Activated naive CD4-positive, alpha-beta T cell treated with anti-CD3 and anti-CD28 coated beads, Interleukin-2, amount 50 U/mL, for 24 hours (primary cell): Measurements from ENCODE around the gene DARS1.
A peak's percentile ranks its signal among the peaks of the same experiment; 100 is the strongest.

Experiments
- H3K27ac Mint-ChIP-seq: one replicate; pipeline ENCODE4 v1.8.0; 2021; ENCODE audit warnings: mild to moderate bottlenecking, mixed read lengths
- H3K27me3 Mint-ChIP-seq: one replicate; pipeline ENCODE4 v1.8.0; 2021; ENCODE audit warnings: mixed read lengths
- H3K36me3 Mint-ChIP-seq: one replicate; pipeline ENCODE4 v1.8.0; 2021; ENCODE audit warnings: mixed read lengths
- H3K4me1 Mint-ChIP-seq: one replicate; pipeline ENCODE4 v1.8.0; 2021; ENCODE audit warnings: mixed read lengths
- H3K4me3 Mint-ChIP-seq: one replicate; pipeline ENCODE4 v1.8.0; 2021; ENCODE audit warnings: mild to moderate bottlenecking, mixed read lengths
- H3K9me3 Mint-ChIP-seq: one replicate; pipeline ENCODE4 v1.8.0; 2021; ENCODE audit warnings: mixed read lengths

Gene DARS1

DNA sequence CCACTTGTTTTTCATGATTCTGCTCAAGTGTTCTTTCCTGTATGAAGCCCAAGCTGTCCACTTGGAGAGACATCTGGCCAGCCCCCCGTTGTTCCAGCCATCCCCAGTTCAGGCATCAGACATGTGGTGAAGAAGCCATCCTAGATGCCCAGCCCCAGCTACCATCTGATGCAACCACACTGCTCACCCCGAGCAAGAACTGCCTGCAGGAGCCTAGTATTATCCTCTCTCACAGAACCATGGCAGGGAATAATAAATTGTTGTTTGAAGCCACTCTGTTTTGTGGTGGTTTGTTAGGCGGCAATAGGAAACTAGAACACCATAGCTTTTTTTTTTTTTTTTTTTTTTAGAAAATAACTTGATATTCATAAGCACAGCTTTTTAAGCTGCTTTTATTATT lies 19.5 kb upstream of the DARS1 start:
- Mint-ChIP-seq H3K27ac (no peak overlapping the region), H3K27me3 (no peaks in the 10 kb centered on the region), H3K4me1 (peaks cover 33% of the 10 kb centered on the region), H3K4me3 (no peak overlapping the region), H3K36me3 (peaks cover 7% of the 10 kb centered on the region), H3K9me3 (no peaks in the 10 kb centered on the region)

DNA sequence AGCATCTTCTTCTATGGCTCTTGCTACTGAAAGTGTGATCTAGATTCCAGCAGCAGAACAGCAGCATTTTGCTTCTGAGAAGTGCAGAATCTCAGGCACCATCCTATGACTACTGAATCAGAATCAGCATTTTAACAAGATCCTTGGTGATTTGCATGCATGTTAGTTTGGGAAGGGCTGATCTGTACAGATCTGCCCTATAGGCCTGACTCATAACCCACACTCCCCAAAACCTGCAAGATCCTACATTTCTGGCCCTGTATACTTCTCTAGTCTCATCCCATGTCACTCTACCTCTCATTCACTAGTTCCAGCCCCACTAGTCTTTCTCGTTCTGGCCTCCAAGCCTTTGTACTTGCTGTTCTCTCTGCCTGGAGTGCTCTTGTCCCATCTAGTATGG lies 15.7 kb upstream of the DARS1 start:
- Mint-ChIP-seq H3K36me3 (peaks cover 7% of the 10 kb centered on the region), H3K4me3 (no peak overlapping the region), H3K4me1 (peaks cover 21% of the 10 kb centered on the region), H3K27me3 (no peaks in the 10 kb centered on the region), H3K27ac (no peak overlapping the region), H3K9me3 (no peaks in the 10 kb centered on the region)

- H3K27ac Mint-ChIP-seq = no peak overlapping the region
- H3K36me3 Mint-ChIP-seq = peaks cover 7% of the 10 kb centered on the region
- no peak overlapping the region for H3K4me3 Mint-ChIP-seq
- H3K27me3 Mint-ChIP-seq = no peaks in the 10 kb centered on the region
- no peaks in the 10 kb centered on the region for H3K9me3 Mint-ChIP-seq
- H3K4me1 Mint-ChIP-seq = peaks cover 17% of the 10 kb centered on the region
Measured at GRCh38 chr2:136000502-136000901, 15.1 kb upstream of the DARS1 start.

DNA sequence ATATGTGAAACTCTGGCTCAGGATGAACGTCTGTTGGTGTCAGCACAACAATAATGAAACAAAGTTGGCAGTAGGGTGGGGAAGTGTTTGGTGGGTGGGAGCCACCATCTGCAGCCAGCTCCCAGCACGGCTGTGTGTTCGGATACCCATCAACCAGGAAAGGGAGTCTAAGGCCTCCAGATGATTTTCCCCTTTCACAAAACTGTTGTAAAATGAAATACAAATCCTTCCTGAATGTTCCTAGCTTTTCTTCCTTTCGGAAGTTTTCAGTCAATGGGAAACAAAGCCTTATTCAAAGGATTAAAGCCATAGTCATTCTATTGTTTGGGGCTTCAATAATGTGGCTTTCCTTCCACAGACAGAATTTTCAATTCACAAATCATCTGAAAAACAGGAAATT lies 14.5 kb upstream of the DARS1 start:
- Mint-ChIP-seq H3K4me3 (no peak overlapping the region), H3K9me3 (no peaks in the 10 kb centered on the region), H3K4me1 (peaks cover 17% of the 10 kb centered on the region), H3K36me3 (peaks cover 6% of the 10 kb centered on the region), H3K27ac (no peak overlapping the region), H3K27me3 (no peaks in the 10 kb centered on the region)

- peaks cover 3% of the 10 kb centered on the region for H3K36me3 Mint-ChIP-seq
- no peak overlapping the region for H3K27ac Mint-ChIP-seq
- peaks cover 24% of the 10 kb centered on the region for H3K4me1 Mint-ChIP-seq
- H3K27me3 Mint-ChIP-seq = no peaks in the 10 kb centered on the region
- no peaks in the 10 kb centered on the region for H3K9me3 Mint-ChIP-seq
- H3K4me3 Mint-ChIP-seq = no peak overlapping the region
Measured at GRCh38 chr2:135998879-135999278, 13.5 kb upstream of the DARS1 start.

DNA sequence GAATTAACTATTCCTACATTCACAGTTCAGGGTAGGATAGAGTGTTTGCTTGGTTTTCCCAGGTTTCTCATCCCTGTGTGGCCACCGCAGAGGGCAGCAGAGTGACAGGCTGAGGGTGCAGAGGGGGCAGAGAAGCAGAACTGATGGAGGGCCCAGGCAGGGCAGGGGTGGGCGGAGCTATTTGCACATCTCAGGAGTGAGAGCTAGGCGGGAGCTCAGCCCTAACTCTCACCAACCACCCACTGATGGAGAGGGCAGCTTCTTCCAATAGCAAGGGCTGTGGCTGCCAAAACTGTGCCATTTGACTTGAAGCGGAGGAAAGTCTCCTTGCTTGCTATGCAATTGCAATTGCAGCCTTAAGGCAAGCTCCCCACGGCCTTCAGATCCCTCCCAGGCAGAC lies 12.0 kb upstream of the DARS1 start:
- Mint-ChIP-seq H3K27me3 (no peaks in the 10 kb centered on the region), H3K9me3 (no peaks in the 10 kb centered on the region), H3K36me3 (peaks cover 1% of the 10 kb centered on the region), H3K4me3 (no peak overlapping the region), H3K4me1 (peaks cover 26% of the 10 kb centered on the region), H3K27ac (no peak overlapping the region)

DNA sequence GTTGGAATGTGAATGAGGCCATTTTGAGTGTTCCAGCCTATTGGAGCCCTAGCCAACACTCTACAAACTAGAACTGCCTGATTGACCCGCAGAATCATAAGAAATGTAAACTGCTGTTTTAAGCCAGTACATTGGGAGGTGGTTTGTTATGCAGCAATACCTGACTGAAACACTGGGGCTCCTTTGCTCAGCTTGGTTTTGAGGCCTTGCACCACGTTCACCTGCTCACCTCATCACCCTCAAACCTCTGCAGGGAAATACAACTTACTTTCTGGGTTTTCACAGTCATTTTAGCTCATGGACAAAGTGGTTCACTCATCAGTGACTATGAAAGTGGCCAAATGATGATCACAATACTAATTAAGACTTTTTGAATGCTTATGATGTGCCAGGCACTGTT lies 10.9 kb upstream of the DARS1 start:
- no peaks in the 10 kb centered on the region for H3K27me3 Mint-ChIP-seq
- no peaks in the 10 kb centered on the region for H3K9me3 Mint-ChIP-seq
- no peaks in the 10 kb centered on the region for H3K36me3 Mint-ChIP-seq
- H3K4me1 Mint-ChIP-seq = peaks cover 30% of the 10 kb centered on the region
- H3K4me3 Mint-ChIP-seq = no peak overlapping the region
- no peak overlapping the region for H3K27ac Mint-ChIP-seq

- peaks cover 4% of the 10 kb centered on the region for H3K36me3 Mint-ChIP-seq
- no peak overlapping the region for H3K4me3 Mint-ChIP-seq
- no peak overlapping the region for H3K27ac Mint-ChIP-seq
- peaks cover 26% of the 10 kb centered on the region for H3K4me1 Mint-ChIP-seq
- no peaks in the 10 kb centered on the region for H3K9me3 Mint-ChIP-seq
- H3K27me3 Mint-ChIP-seq = no peaks in the 10 kb centered on the region
Measured at GRCh38 chr2:135994281-135994680, 8.9 kb upstream of the DARS1 start.

DNA sequence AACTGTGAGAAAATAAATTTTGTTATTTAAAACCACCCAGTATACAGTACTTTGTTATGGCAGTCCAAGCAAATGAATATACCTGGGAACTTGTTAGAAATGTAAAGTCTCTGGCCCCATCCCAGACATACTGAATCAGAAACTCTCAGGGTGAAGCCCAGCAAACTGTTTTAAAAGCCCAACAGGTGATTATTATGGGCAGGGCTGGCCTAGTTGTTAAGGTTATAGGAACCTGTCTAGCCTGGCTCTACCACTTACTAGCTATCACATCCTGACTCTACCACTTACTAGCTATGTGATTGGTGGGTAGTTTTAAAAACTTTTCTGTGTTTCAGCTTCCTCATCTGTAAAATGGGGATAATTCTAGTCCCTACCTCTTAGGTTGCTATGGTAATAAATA lies 8.0 kb upstream of the DARS1 start:
- no peaks in the 10 kb centered on the region for H3K27me3 Mint-ChIP-seq
- H3K4me3 Mint-ChIP-seq = no peak overlapping the region
- H3K36me3 Mint-ChIP-seq = peaks cover 5% of the 10 kb centered on the region
- H3K9me3 Mint-ChIP-seq = no peaks in the 10 kb centered on the region
- H3K27ac Mint-ChIP-seq = no peak overlapping the region
- H3K4me1 Mint-ChIP-seq = peaks cover 25% of the 10 kb centered on the region

DNA sequence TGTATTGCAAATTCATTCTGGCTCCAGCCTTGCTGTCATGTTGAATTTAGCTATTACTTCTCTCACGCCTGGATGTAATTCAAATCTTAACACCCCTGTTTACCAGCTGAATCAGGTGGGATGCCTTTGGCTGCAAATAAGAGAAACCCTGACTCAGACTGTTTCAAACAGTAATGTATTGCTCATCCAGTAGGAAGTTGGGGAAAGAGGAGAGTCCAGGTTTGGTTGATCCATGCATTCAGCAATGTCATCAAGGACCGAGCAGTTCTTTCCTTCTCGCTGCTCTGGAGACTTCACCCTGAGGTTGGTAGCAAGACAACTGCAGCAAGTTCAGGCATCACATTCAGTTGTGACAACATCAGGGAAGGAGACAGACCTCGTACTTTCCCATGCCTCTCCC lies 6.4 kb upstream of the DARS1 start:
- no peaks in the 10 kb centered on the region for H3K9me3 Mint-ChIP-seq
- H3K4me3 Mint-ChIP-seq = no peak overlapping the region
- peaks cover 16% of the 10 kb centered on the region for H3K4me1 Mint-ChIP-seq
- no peaks in the 10 kb centered on the region for H3K27me3 Mint-ChIP-seq
- no peak overlapping the region for H3K27ac Mint-ChIP-seq
- H3K36me3 Mint-ChIP-seq = peaks cover 5% of the 10 kb centered on the region

- no peak overlapping the region for H3K4me3 Mint-ChIP-seq
- peaks cover 31% of the 10 kb centered on the region for H3K4me1 Mint-ChIP-seq
- no peaks in the 10 kb centered on the region for H3K9me3 Mint-ChIP-seq
- H3K36me3 Mint-ChIP-seq = peaks cover 13% of the 10 kb centered on the region
- H3K27me3 Mint-ChIP-seq = no peaks in the 10 kb centered on the region
- H3K27ac Mint-ChIP-seq = no peak overlapping the region
Measured at GRCh38 chr2:135987441-135987840, 2.0 kb upstream of the DARS1 start.

DNA sequence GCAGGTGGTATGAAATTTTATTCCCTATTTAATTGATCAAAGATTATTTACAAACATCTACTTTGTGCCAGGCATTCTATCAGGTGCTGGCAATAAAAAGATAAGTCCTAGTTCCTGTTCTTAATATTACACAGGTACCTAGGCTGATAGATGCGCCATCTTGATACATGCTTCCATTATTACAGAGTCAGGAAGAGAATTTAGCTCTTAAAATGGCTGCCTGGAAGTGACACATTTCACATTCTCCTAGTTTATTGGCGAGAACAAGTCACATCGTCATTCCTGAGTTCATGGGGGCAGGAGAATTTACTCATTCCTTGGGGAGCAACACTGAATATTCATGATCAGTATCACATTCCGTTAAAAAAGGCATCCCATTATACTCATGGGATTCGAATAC lies 1.1 kb upstream of the DARS1 start:
- H3K27ac Mint-ChIP-seq = peak overlapping the region; percentile 12
- no peaks in the 10 kb centered on the region for H3K9me3 Mint-ChIP-seq
- peak overlapping the region; percentile 93 for H3K4me3 Mint-ChIP-seq
- H3K4me1 Mint-ChIP-seq = peaks cover 34% of the 10 kb centered on the region
- H3K27me3 Mint-ChIP-seq = no peaks in the 10 kb centered on the region
- peaks cover 13% of the 10 kb centered on the region for H3K36me3 Mint-ChIP-seq

- no peaks in the 10 kb centered on the region for H3K9me3 Mint-ChIP-seq
- H3K36me3 Mint-ChIP-seq = peaks cover 11% of the 10 kb centered on the region
- no peaks in the 10 kb centered on the region for H3K27me3 Mint-ChIP-seq
- H3K27ac Mint-ChIP-seq = peak overlapping the region; percentile 98
- peak overlapping the region; percentile 93 for H3K4me3 Mint-ChIP-seq
- peaks cover 37% of the 10 kb centered on the region for H3K4me1 Mint-ChIP-seq
Measured at GRCh38 chr2:135985826-135986393, 484 bp upstream of the DARS1 start.

DNA sequence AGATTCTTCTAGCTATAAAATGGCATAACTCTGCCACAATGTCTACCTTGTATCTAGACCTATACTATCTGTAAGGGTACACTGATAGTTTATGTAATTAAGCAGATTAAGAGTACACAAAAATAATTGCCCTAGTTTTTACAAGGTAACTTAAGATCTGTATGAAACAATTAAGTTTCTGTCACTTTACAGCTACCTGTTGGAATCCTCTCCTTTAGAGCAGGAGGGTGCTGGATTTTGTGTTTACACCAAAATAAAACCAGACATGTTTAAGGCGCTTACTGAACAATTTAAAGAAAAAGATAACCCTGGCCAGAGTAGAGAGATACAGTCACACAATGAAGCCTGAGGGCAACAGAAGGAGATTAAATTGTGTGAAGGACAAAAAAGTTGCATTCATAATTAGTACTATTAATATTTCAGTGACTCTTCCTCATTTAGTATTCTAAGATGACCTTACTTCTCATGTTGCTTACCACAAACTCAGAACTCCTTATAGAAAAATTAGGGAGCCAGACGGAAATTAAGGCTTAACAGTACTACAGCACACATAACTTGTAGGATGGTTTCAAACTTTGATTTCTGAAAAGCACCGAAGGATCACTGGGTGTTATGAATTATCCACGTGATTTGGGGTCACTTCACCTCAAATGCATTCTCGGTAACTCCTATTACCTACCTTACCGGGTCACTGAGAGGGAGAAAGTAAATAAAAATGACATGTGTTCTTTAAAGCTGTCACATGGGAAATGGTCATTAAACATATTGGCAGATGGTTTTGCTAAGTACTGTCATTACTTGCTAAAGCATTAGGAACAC lies 1.0 kb downstream of the DARS1 start:
- Mint-ChIP-seq H3K27ac (peak overlapping the region; percentile 98), H3K4me1 (peaks cover 52% of the 10 kb centered on the region), H3K9me3 (no peaks in the 10 kb centered on the region), H3K27me3 (no peaks in the 10 kb centered on the region), H3K36me3 (peaks cover 22% of the 10 kb centered on the region), H3K4me3 (peak overlapping the region; percentile 93)

DNA sequence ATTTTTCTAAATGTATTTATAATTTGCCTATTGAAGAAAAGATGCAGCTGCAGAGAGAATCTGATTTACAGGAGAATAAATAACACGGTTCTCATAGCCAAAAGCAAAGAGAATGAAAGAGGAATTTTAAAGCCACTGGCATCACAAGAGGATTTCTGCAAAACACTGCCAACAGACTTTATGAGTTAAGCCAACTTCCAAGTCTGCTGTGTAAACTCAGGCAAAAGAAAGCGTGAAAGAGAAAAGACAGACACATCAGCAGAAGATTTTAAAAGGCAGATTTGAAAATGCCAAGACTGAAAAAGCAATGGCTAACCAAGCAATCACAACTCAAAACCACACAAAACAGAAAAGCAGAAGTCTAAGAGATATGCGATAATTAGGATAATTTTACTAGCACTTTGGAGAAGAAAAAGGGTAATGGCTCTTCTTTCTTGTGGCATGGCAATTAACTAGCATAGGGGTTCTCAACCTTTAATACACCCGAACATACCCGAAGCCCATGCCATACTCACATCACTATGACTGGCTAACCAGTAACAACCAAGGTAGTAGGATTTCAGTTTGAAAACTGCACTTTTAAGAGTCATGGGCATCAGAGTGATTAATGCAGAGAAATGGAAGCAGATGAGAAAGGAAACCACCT lies 4.9 kb downstream of the DARS1 start:
- H3K4me1 Mint-ChIP-seq = peaks cover 67% of the 10 kb centered on the region
- peaks cover 33% of the 10 kb centered on the region for H3K36me3 Mint-ChIP-seq
- H3K4me3 Mint-ChIP-seq = peak overlapping the region; percentile 53
- peak overlapping the region; percentile 27 for H3K27ac Mint-ChIP-seq
- H3K27me3 Mint-ChIP-seq = no peaks in the 10 kb centered on the region
- H3K9me3 Mint-ChIP-seq = no peaks in the 10 kb centered on the region

- no peak overlapping the region for H3K27ac Mint-ChIP-seq
- H3K4me1 Mint-ChIP-seq = peaks cover 76% of the 10 kb centered on the region
- H3K27me3 Mint-ChIP-seq = no peaks in the 10 kb centered on the region
- no peaks in the 10 kb centered on the region for H3K9me3 Mint-ChIP-seq
- peaks cover 57% of the 10 kb centered on the region for H3K36me3 Mint-ChIP-seq
- no peak overlapping the region for H3K4me3 Mint-ChIP-seq
Measured at GRCh38 chr2:135975702-135976101, 9.7 kb downstream of the DARS1 start.
